OCI-LY3 (cell line): ENCODE results near the gene ROBO3.
A peak's percentile ranks its signal among the peaks of the same experiment; 100 is the strongest.

Experiments used
- H2AFZ ChIP-seq: fragments of 200-600, 300-600 bp; shearing (Covaris generic); 2 replicates; pipeline ENCODE4 v1.6.0; 2014; ENCODE audit warnings: antibody characterized with exemption, low read depth, low read length
- H3K27ac ChIP-seq: fragments of 200-600, 300-600 bp; sonication (generic); 2 replicates; pipeline ENCODE4 v1.5.1; 2014; ENCODE audit warnings: mild to moderate bottlenecking, low read length, moderate library complexity, mixed read lengths
- H3K27me3 ChIP-seq: fragments of 200-600, 300-600 bp; sonication (generic); 2 replicates; pipeline ENCODE4 v1.6.1; 2014; ENCODE audit warnings: low read depth, low read length, mixed read lengths
- H3K36me3 ChIP-seq: fragments of 200-600, 300-600 bp; sonication (generic); replicated peaks from 2 replicates; pipeline ENCODE3; 2014; ENCODE audit warnings: low read depth, low read length, mixed read lengths
- H3K4me1 ChIP-seq: fragments of 300-600, 200-600 bp; sonication (generic); 2 replicates; pipeline ENCODE4 v1.6.1; 2014; ENCODE audit warnings: low read length, mixed read lengths
- H3K4me2 ChIP-seq: fragments of 200-600, 300-600 bp; sonication (generic); 2 replicates; pipeline ENCODE4 v1.6.1; 2014; ENCODE audit warnings: low read length, mixed read lengths
- H3K4me3 ChIP-seq: fragments of 300-600, 200-600 bp; sonication (generic); 2 replicates; pipeline ENCODE4 v1.5.1; 2014; ENCODE audit warnings: antibody characterized with exemption, mild to moderate bottlenecking, low read length, moderate library complexity
- H3K79me2 ChIP-seq: fragments of 300-600, 200-600 bp; shearing (Covaris generic); 2 replicates; pipeline ENCODE4 v1.6.1; 2014; ENCODE audit warnings: mild to moderate bottlenecking, low read length, mixed read lengths
- H3K9ac ChIP-seq: fragments of 300-600, 200-600 bp; shearing (Covaris generic); 2 replicates; pipeline ENCODE4 v1.6.0; 2014; ENCODE audit warnings: mild to moderate bottlenecking, low read length, moderate library complexity
- H3K9me3 ChIP-seq: fragments of 200-600, 300-600 bp; shearing (Covaris generic); 2 replicates; pipeline ENCODE4 v1.6.1; 2014; ENCODE audit warnings: low read length, mixed read lengths; ENCODE audit not compliant: insufficient read depth
- H4K20me1 ChIP-seq: fragments of 200-600, 300-600 bp; sonication (generic); 2 replicates; pipeline ENCODE4 v1.6.1; 2016; ENCODE audit warnings: low read length, mixed read lengths; ENCODE audit not compliant: insufficient read depth
- EZH2phosphoT487 ChIP-seq: fragments of 200-600 bp; shearing (Covaris generic); IDR thresholded peaks from 2 replicates; pipeline ENCODE4 v1.6.1; 2018; ENCODE audit warnings: antibody characterized with exemption, mixed run types, low read depth
- TF ChIP-seq, protein P1 (sequence below): fragments of 200-600, 300-600 bp; sonication (generic); IDR thresholded peaks from 2 replicates; pipeline ENCODE4 v1.5.1; 2014; ENCODE audit warnings: antibody characterized with exemption, low read length, low read depth

The ROBO3 gene

DNA sequence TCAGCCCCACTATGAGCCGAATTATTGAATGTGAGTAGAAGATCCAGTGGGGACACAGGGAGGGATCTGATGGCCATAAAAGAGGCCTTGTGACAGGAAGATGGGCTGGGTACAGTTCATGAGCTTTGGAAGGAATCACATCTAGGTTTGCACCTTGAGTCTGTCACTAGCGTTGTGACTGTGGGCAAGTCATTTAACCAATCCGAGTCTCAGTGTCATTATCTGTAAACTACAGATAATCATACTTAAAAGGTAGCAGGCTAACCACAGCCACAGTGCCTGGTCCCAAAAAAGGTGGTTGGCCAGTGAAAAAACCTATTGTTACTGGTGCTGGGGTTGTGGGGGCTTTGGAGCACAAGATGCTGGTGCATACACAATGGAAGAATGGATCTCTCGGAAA is 57.6 kb downstream of the ROBO3 start:
- no peak overlapping the region for H3K4me2 ChIP-seq
- H3K27me3 ChIP-seq, result 0 out of 2 replicates have a peak, but pooled peaks cover 3% of the 10 kb centered on the region
- no peaks in the 10 kb centered on the region for H4K20me1 ChIP-seq
- no peaks in the 10 kb centered on the region for H3K79me2 ChIP-seq
- H3K4me1 ChIP-seq, result peaks cover 10% of the 10 kb centered on the region; the same call in 1 of the 2 replicates
- H3K4me3 ChIP-seq, result no peak overlapping the region
- TF ChIP-seq, protein P1, sequence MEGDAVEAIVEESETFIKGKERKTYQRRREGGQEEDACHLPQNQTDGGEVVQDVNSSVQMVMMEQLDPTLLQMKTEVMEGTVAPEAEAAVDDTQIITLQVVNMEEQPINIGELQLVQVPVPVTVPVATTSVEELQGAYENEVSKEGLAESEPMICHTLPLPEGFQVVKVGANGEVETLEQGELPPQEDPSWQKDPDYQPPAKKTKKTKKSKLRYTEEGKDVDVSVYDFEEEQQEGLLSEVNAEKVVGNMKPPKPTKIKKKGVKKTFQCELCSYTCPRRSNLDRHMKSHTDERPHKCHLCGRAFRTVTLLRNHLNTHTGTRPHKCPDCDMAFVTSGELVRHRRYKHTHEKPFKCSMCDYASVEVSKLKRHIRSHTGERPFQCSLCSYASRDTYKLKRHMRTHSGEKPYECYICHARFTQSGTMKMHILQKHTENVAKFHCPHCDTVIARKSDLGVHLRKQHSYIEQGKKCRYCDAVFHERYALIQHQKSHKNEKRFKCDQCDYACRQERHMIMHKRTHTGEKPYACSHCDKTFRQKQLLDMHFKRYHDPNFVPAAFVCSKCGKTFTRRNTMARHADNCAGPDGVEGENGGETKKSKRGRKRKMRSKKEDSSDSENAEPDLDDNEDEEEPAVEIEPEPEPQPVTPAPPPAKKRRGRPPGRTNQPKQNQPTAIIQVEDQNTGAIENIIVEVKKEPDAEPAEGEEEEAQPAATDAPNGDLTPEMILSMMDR, result no peak
- no peak for TF ChIP-seq EZH2phosphoT487
- no peak overlapping the region for H3K9ac ChIP-seq
- no peak overlapping the region for H3K27ac ChIP-seq
- no peaks in the 10 kb centered on the region for H3K36me3 ChIP-seq
- no peak overlapping the region for H2AFZ ChIP-seq
- H3K9me3 ChIP-seq, result no peaks in the 10 kb centered on the region

DNA sequence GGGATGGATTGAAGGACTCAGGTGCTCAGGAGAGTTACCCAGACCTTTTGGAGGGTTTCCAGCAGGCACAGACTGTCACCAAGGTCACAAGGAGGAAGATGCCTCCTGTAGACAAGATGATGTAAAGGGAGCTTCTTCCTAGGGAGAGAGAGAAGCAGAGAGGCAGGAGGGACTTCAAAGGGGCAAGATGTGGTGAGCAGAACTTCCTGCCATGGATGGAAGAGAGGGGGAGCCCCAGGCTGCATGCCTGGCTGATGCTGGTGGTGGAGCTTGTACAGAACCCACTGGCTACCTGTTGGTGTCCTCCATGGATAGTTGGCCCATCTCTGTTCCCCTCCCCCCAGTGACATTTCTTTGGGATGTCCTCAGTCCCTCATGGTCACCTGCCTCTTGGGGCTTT is 58.1 kb downstream of the ROBO3 start:
- no peak overlapping the region for H3K9ac ChIP-seq
- no peak overlapping the region for H3K4me2 ChIP-seq
- H3K27me3 ChIP-seq, result 0 out of 2 replicates have a peak, but pooled peaks cover 3% of the 10 kb centered on the region
- H3K4me1 ChIP-seq, result peaks cover 8% of the 10 kb centered on the region; the same call in 1 of the 2 replicates
- no peaks in the 10 kb centered on the region for H3K79me2 ChIP-seq
- no peaks in the 10 kb centered on the region for H3K36me3 ChIP-seq
- no peak overlapping the region for H3K27ac ChIP-seq
- TF ChIP-seq, protein P1, result no peak
- TF ChIP-seq EZH2phosphoT487, result no peak
- H3K9me3 ChIP-seq, result no peaks in the 10 kb centered on the region
- no peak overlapping the region for H3K4me3 ChIP-seq
- no peak overlapping the region for H2AFZ ChIP-seq
- H4K20me1 ChIP-seq, result no peaks in the 10 kb centered on the region

DNA sequence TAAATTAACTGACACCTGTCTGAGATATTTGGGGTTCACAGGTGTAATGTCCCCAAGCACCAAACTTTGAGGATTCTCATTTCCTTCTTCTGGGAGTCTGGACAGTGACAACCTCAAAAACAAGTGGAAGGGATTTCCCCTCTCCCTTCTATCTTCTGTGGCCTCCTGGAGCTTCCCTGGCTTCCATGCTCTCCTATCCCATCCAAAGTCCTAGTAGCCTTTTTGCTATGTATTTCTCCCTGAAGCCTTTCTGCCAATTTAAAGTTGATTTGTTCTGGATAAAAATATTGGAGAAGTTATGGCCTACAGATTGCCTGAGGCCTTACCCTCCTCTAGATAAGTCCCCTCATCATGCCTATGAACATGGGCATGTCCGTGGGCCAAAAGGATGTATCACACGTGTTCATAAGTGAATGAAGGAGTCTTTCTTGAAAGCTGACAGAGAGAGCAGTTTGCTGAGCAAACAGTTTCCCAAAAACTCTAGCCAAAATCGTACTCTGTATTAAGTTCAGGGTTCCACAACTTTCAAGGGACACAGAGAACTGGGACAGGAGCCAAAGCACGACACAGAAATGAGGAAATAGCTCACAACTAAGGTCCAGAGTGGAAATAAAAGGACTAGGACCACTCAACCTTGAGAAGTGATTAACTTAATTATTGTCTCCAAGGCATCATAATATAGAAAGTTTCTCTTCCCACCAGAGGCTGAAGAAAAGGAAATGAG is 63.9 kb downstream of the ROBO3 start:
- H4K20me1 ChIP-seq, result no peaks in the 10 kb centered on the region
- no peaks in the 10 kb centered on the region for H3K36me3 ChIP-seq
- 0 out of 2 replicates have a peak, but pooled peaks cover 3% of the 10 kb centered on the region for H3K9me3 ChIP-seq
- no peak overlapping the region for H3K9ac ChIP-seq
- no peak overlapping the region for H2AFZ ChIP-seq
- H3K4me3 ChIP-seq, result 0 out of 2 replicates have a peak overlapping the region, but pooled peaks have one; percentile 14
- H3K4me2 ChIP-seq, result peak overlapping the region; percentile 29
- no peak overlapping the region for H3K27ac ChIP-seq
- TF ChIP-seq EZH2phosphoT487, result no peak
- TF ChIP-seq, protein P1, result no peak
- no peaks in the 10 kb centered on the region for H3K79me2 ChIP-seq
- H3K4me1 ChIP-seq, result peaks cover 34% of the 10 kb centered on the region
- peaks cover 6% of the 10 kb centered on the region; the same call in 1 of the 2 replicates for H3K27me3 ChIP-seq

DNA sequence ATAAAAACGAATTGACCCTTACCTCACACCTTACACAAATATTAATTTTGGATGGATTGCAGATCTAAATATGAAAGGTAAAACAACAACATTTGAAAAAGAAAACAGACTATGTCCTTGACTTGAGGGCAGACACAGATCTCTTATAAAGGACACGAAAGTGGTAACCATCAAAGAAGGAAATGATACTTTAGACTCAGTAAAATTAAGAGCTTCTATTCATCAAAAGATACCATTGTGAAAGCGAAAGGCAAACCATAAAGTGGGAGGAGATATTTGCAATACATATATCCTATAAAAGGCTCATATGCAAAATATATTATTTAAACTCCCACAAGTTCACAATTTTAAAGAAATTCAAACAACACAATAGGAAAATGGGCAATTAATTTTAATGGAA is 65.6 kb downstream of the ROBO3 start:
- Histone ChIP-seq H2AFZ (no peak overlapping the region), H3K79me2 (no peaks in the 10 kb centered on the region), H3K9ac (no peak overlapping the region), H3K27ac (no peak overlapping the region), H3K4me3 (no peak overlapping the region), H3K4me1 (peaks cover 29% of the 10 kb centered on the region), H3K36me3 (no peaks in the 10 kb centered on the region), H3K9me3 (0 out of 2 replicates have a peak, but pooled peaks cover 3% of the 10 kb centered on the region), H4K20me1 (no peaks in the 10 kb centered on the region), H3K27me3 (peaks cover 19% of the 10 kb centered on the region), H3K4me2 (peak overlapping the region; percentile 37)
- no peak for TF ChIP-seq EZH2phosphoT487
- TF ChIP-seq, protein P1, result no peak
